HL-60 (cell line): ENCODE measurements around the gene PRDM11.

Experiments used
- DNase-seq, 2 experiments: peaks; one replicate each; pipeline ENCODE4 v3.0.0-alpha.2; 2010 to 2020; ENCODE audit warnings: low read depth in 1 of 2, low spot score in 1 of 2
- H3K27ac ChIP-seq: fragments of 250-450 bp; sonication (Bioruptor Pico); replicated peaks from 2 replicates; pipeline ENCODE4 v1.5.1; 2020; ENCODE audit warnings: mild to moderate bottlenecking, moderate library complexity
- H3K27me3 ChIP-seq: fragments of 250-450 bp; sonication (Bioruptor Pico); 2 replicates; pipeline ENCODE4 v1.5.1; 2021; ENCODE audit warnings: mild to moderate bottlenecking, moderate library complexity; ENCODE audit not compliant: insufficient read depth, poor library complexity, severe bottlenecking
- H3K4me3 ChIP-seq: replicated peaks from 2 replicates; pipeline ENCODE4 v1.5.1; 2011; ENCODE audit warnings: mild to moderate bottlenecking, control low read depth, low read length; ENCODE audit not compliant: insufficient read depth
- CTCF ChIP-seq: IDR thresholded peaks from one replicate; pipeline ENCODE4 v1.5.1; 2011; ENCODE audit warnings: low read length, control low read depth, inconsistent platforms; ENCODE audit not compliant: insufficient read depth
- GABPA ChIP-seq: IDR thresholded peaks from 2 replicates; pipeline ENCODE4 v1.6.1; 2012; ENCODE audit warnings: low read depth
- POLR2AphosphoS5 ChIP-seq: IDR thresholded peaks from 2 replicates; pipeline ENCODE4 v1.6.1; 2012; ENCODE audit warnings: low read depth
- REST ChIP-seq: IDR thresholded peaks from 2 replicates; pipeline ENCODE4 v1.6.1; 2012; ENCODE audit warnings: low read depth; ENCODE audit not compliant: insufficient replicate concordance
- SPI1 ChIP-seq: IDR thresholded peaks from 2 replicates; pipeline ENCODE4 v1.6.1; 2012; ENCODE audit warnings: low read depth, mild to moderate bottlenecking, borderline replicate concordance

The PRDM11 gene

GRCh38 chr11:45212566-45213315 is 66.3 kb downstream of the PRDM11 start:
- Histone ChIP-seq H3K27ac (no peak overlapping the region), H3K27me3 (no peaks in the 10 kb centered on the region), H3K4me3 (no peak overlapping the region)
- TF ChIP-seq POLR2AphosphoS5 = no peak
- no peak for TF ChIP-seq GABPA
- no peak for TF ChIP-seq REST
- TF ChIP-seq CTCF = no peak
- no peak for TF ChIP-seq SPI1
- no peak for DNase-seq

GRCh38 chr11:45213316-45213665 is 66.9 kb downstream of the PRDM11 start:
- DNase-seq = no peak
- no peak overlapping the region for H3K27ac ChIP-seq
- TF ChIP-seq REST (no peak), CTCF (no peak), SPI1 (no peak), GABPA (no peak), POLR2AphosphoS5 (no peak)

GRCh38 chr11:45213717-45214116 is 67.3 kb downstream of the PRDM11 start:
- H3K4me3 ChIP-seq = no peak overlapping the region
- TF ChIP-seq CTCF = no peak
- DNase-seq = no peak
- no peak overlapping the region for H3K27ac ChIP-seq
- H3K27me3 ChIP-seq = no peaks in the 10 kb centered on the region

More at GRCh38 chr11:45213316-45213665, 66.9 kb downstream of the PRDM11 start:
- Histone ChIP-seq H3K4me3 (no peak overlapping the region), H3K27me3 (no peaks in the 10 kb centered on the region)
